Breast epithelium (tissue), 4 donors: ENCODE results near the gene IER5L. TPM values are rescaled to one million over a fixed set of nuclear protein-coding genes. Genes with fewer than 3 reads are reported as not detected.
A peak's percentile ranks its signal among the peaks of the same experiment; 100 is the strongest.

Source experiments
- DNase-seq, 2 donors: peaks; one replicate each; pipeline ENCODE4 v3.0.0-alpha.2; 2019; ENCODE audit warnings: low spot score in 2 of 2
- H3K27ac ChIP-seq, 2 donors: fragments of 200-600 bp; sonication (generic) in 1 of 2; one replicate each; pipeline ENCODE4 v1.5.1; 2016 to 2019; ENCODE audit warnings: mild to moderate bottlenecking in 1 of 2
- H3K27me3 ChIP-seq, 2 donors: fragments of 200-600 bp; sonication (generic) in 1 of 2; one replicate each; pipeline versions ENCODE4 v1.5.1 to v1.6.0; 2017 to 2019; ENCODE audit warnings: control low read depth in 1 of 2, mild to moderate bottlenecking in 1 of 2
- H3K36me3 ChIP-seq: fragments of 200-600 bp; one replicate; pipeline ENCODE4 v1.5.1; 2019
- H3K4me1 ChIP-seq, 2 donors: fragments of 200-600 bp; sonication (generic); one replicate each; pipeline ENCODE4 v1.5.1; 2016 to 2019; ENCODE audit warnings: control low read depth in 1 of 2
- H3K4me3 ChIP-seq, 3 donors: fragments of 200-600 bp; sonication (generic); 1 replicate in 2 of 3; 2 replicates in 1 of 3; pipeline ENCODE4 v1.5.1; 2016 to 2019; ENCODE audit warnings: mild to moderate bottlenecking in 3 of 3, moderate library complexity in 2 of 3
- H3K9me3 ChIP-seq, 2 donors: fragments of 200-600 bp; sonication (generic) in 1 of 2; one replicate each; pipeline ENCODE4 v1.5.1; 2016 to 2019; ENCODE audit warnings: control low read depth in 1 of 2
- CTCF ChIP-seq, 3 donors: fragments of 450-650 bp; IDR thresholded peaks; one replicate each; pipeline ENCODE4 v1.5.1; 2016 to 2017; ENCODE audit warnings: antibody characterized with exemption in 3 of 3, mild to moderate bottlenecking in 3 of 3, moderate library complexity in 3 of 3
- POLR2A ChIP-seq: fragments of 450-650 bp; IDR thresholded peaks from one replicate; pipeline ENCODE4 v1.6.1; 2016; ENCODE audit warnings: antibody characterized with exemption, mild to moderate bottlenecking, moderate library complexity
- POLR2AphosphoS5 ChIP-seq, 3 donors: sonication (generic); formaldehyde crosslinking; IDR thresholded peaks; one replicate each; pipeline ENCODE4 v1.6.1; 2017; ENCODE audit warnings: antibody characterized with exemption in 3 of 3
- intact Hi-C: fragments of 100-400 bp; cut with DNase I; formaldehyde crosslinking; loops from one replicate; pipeline ENCODE4 v1.15.1; 2023; ENCODE audit warnings: low total_unique reads
- total RNA-seq, 3 donors: library from RNA; depleted of rRNA; stranded (reverse); fragments of >200 nt; gene quantifications; one replicate each; pipeline ENCODE4 v1.1.0, GENCODE V29; 2016

Gene IER5L
- total RNA-seq, 3 donors from 2014 or later, result 4.3 to 18.4 (median 18.1) TPM

- Histone ChIP-seq H3K9me3 (no peaks in the 10 kb centered on the region), H3K36me3 (no peaks in the 10 kb centered on the region), H3K4me1 (peaks cover 0 to 4% of the 10 kb centered on the region in 2 donors), H3K27ac (peak overlapping the region; percentile 98 to 99), H3K27me3 (no peaks in the 10 kb centered on the region), H3K4me3 (peak overlapping the region; percentile 91 to 93 (median 93))
- intact Hi-C loops, result loop anchor here (5.0 to 10.0 kb wide), 2 partner anchors 137 to 310 kb away; no protein-coding TSS in a partner anchor
- no peak for DNase-seq
- TF ChIP-seq CTCF (IDR thresholded peaks at IDR 0.05) (peak in 1 of 3 donors; percentile 8), POLR2A (no peak)
Observed at GRCh38 chr9:129177443-129177790, 644 bp downstream of the IER5L start.

GRCh38 chr9:129176701-129177442, 1.2 kb downstream of the IER5L start:
- H3K36me3 ChIP-seq, result no peaks in the 10 kb centered on the region
- TF ChIP-seq POLR2A (no peak), POLR2AphosphoS5 (IDR thresholded peaks at IDR 0.05) (peak in 1 of 3 donors; percentile 10)
- intact Hi-C loops, result loop anchor here (5.0 to 10.0 kb wide), 2 partner anchors 138 to 310 kb away; no protein-coding TSS in a partner anchor
- H3K9me3 ChIP-seq, result no peaks in the 10 kb centered on the region
- peak overlapping the region; percentile 98 to 99 for H3K27ac ChIP-seq
- H3K4me3 ChIP-seq, result peak overlapping the region; percentile 91 to 93 (median 93)
- H3K27me3 ChIP-seq, result no peaks in the 10 kb centered on the region
- peaks cover 0 to 4% of the 10 kb centered on the region in 2 donors for H3K4me1 ChIP-seq
- peak in 1 of 2 donors; percentile 58 for DNase-seq

GRCh38 chr9:129175825-129176633, 2.0 kb downstream of the IER5L start:
- Histone ChIP-seq H3K36me3 (no peaks in the 10 kb centered on the region), H3K4me1 (peaks cover 0 to 4% of the 10 kb centered on the region in 2 donors), H3K9me3 (no peaks in the 10 kb centered on the region), H3K27ac (peak overlapping the region; percentile 98 to 99), H3K4me3 (peak overlapping the region; percentile 91 to 93 (median 93)), H3K27me3 (no peaks in the 10 kb centered on the region)
- intact Hi-C loops, result loop anchor here (2.0 to 10.0 kb wide), 3 partner anchors 31 to 311 kb away; no protein-coding TSS in a partner anchor
- DNase-seq, result peak; percentile 86 to 94
- TF ChIP-seq CTCF (IDR thresholded peaks at IDR 0.05) (no peak), POLR2A (peak; percentile 35), POLR2AphosphoS5 (IDR thresholded peaks at IDR 0.05) (peak; percentile 43 to 72 (median 64))

GRCh38 chr9:129175515-129175824, 2.6 kb downstream of the IER5L start:
- no peak for DNase-seq
- intact Hi-C loops, result loop anchor here (2.0 to 10.0 kb wide), 3 partner anchors 31 to 312 kb away; no protein-coding TSS in a partner anchor
- TF ChIP-seq CTCF (IDR thresholded peaks at IDR 0.05), result no peak
- no peak for TF ChIP-seq POLR2A
- no peak for TF ChIP-seq POLR2AphosphoS5 (IDR thresholded peaks at IDR 0.05)
- Histone ChIP-seq H3K4me3 (peak overlapping the region; percentile 91 to 93 (median 93)), H3K27me3 (no peaks in the 10 kb centered on the region), H3K27ac (peak overlapping the region; percentile 98 to 99), H3K36me3 (no peaks in the 10 kb centered on the region), H3K9me3 (no peaks in the 10 kb centered on the region), H3K4me1 (peaks cover 0 to 4% of the 10 kb centered on the region in 2 donors)

- DNase-seq, result peak; percentile 82 to 86
- TF ChIP-seq POLR2AphosphoS5 (IDR thresholded peaks at IDR 0.05) (peak in 1 of 3 donors; percentile 12), CTCF (IDR thresholded peaks at IDR 0.05) (peak in 1 of 3 donors; percentile 16), POLR2A (peak; percentile 54)
- Histone ChIP-seq H3K9me3 (no peaks in the 10 kb centered on the region), H3K36me3 (no peaks in the 10 kb centered on the region), H3K27me3 (no peaks in the 10 kb centered on the region), H3K4me1 (peaks cover 0 to 4% of the 10 kb centered on the region in 2 donors), H3K27ac (peak overlapping the region; percentile 98 to 99), H3K4me3 (peak overlapping the region; percentile 91 to 93 (median 93))
- intact Hi-C loops, result loop anchor here (2.0 to 10.0 kb wide), 3 partner anchors 30 to 312 kb away; no protein-coding TSS in a partner anchor
Observed at GRCh38 chr9:129174724-129175514, 3.1 kb downstream of the IER5L start.
